HL-60 (cell line): ENCODE results near the gene GRID1.

Experiments used
- CTCF ChIP-seq: IDR thresholded peaks from one replicate; pipeline ENCODE4 v1.5.1; 2011; ENCODE audit warnings: low read length, control low read depth, inconsistent platforms; ENCODE audit not compliant: insufficient read depth
- TF ChIP-seq, protein P1 (sequence below): IDR thresholded peaks from 2 replicates; pipeline ENCODE4 v1.6.1; 2012; ENCODE audit warnings: low read depth; ENCODE audit not compliant: insufficient replicate concordance

- TF ChIP-seq CTCF: no peak
- TF ChIP-seq, protein P1, sequence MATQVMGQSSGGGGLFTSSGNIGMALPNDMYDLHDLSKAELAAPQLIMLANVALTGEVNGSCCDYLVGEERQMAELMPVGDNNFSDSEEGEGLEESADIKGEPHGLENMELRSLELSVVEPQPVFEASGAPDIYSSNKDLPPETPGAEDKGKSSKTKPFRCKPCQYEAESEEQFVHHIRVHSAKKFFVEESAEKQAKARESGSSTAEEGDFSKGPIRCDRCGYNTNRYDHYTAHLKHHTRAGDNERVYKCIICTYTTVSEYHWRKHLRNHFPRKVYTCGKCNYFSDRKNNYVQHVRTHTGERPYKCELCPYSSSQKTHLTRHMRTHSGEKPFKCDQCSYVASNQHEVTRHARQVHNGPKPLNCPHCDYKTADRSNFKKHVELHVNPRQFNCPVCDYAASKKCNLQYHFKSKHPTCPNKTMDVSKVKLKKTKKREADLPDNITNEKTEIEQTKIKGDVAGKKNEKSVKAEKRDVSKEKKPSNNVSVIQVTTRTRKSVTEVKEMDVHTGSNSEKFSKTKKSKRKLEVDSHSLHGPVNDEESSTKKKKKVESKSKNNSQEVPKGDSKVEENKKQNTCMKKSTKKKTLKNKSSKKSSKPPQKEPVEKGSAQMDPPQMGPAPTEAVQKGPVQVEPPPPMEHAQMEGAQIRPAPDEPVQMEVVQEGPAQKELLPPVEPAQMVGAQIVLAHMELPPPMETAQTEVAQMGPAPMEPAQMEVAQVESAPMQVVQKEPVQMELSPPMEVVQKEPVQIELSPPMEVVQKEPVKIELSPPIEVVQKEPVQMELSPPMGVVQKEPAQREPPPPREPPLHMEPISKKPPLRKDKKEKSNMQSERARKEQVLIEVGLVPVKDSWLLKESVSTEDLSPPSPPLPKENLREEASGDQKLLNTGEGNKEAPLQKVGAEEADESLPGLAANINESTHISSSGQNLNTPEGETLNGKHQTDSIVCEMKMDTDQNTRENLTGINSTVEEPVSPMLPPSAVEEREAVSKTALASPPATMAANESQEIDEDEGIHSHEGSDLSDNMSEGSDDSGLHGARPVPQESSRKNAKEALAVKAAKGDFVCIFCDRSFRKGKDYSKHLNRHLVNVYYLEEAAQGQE: no peak
These were observed 101.2 kb downstream of the GRID1 start for GRCh38 chr10:86265236-86265894.
